ENCODE measurements around the gene HUNK.

- TF ChIP-seq, protein P1, sequence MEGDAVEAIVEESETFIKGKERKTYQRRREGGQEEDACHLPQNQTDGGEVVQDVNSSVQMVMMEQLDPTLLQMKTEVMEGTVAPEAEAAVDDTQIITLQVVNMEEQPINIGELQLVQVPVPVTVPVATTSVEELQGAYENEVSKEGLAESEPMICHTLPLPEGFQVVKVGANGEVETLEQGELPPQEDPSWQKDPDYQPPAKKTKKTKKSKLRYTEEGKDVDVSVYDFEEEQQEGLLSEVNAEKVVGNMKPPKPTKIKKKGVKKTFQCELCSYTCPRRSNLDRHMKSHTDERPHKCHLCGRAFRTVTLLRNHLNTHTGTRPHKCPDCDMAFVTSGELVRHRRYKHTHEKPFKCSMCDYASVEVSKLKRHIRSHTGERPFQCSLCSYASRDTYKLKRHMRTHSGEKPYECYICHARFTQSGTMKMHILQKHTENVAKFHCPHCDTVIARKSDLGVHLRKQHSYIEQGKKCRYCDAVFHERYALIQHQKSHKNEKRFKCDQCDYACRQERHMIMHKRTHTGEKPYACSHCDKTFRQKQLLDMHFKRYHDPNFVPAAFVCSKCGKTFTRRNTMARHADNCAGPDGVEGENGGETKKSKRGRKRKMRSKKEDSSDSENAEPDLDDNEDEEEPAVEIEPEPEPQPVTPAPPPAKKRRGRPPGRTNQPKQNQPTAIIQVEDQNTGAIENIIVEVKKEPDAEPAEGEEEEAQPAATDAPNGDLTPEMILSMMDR (IDR thresholded peaks at IDR 0.05; ENCODE audit: poor library complexity): no peak
- TF ChIP-seq EZH2 (IDR thresholded peaks at IDR 0.05; ENCODE audit: borderline replicate concordance): no peak
These were observed 37.3 kb downstream of the HUNK start for GRCh38 chr21:31910074-31910470.
